GM19099 (cell line): ENCODE results near the gene RCOR1.

Experiments used
- POLR2A ChIP-seq: IDR thresholded peaks from 3 replicates; pipeline ENCODE4 v1.6.1; 2011; ENCODE audit warnings: low read depth; ENCODE audit not compliant: insufficient read length; ENCODE audit errors: extremely low read depth

Gene RCOR1

GRCh38 chr14:102565331-102565887 lies 27.0 kb upstream of the RCOR1 start:
- TF ChIP-seq POLR2A = no peak

GRCh38 chr14:102565959-102566358 lies 26.5 kb upstream of the RCOR1 start:
- no peak for TF ChIP-seq POLR2A

- TF ChIP-seq POLR2A = no peak
Observed at GRCh38 chr14:102568115-102568614, 24.3 kb upstream of the RCOR1 start.

- no peak for TF ChIP-seq POLR2A
Observed at GRCh38 chr14:102570334-102570995, 22.0 kb upstream of the RCOR1 start.

GRCh38 chr14:102571043-102571442 lies 21.4 kb upstream of the RCOR1 start:
- TF ChIP-seq POLR2A = no peak

- TF ChIP-seq POLR2A = no peak
Observed at GRCh38 chr14:102571478-102572042, 20.9 kb upstream of the RCOR1 start.

- no peak for TF ChIP-seq POLR2A
Observed at GRCh38 chr14:102573591-102574046, 18.8 kb upstream of the RCOR1 start.

- TF ChIP-seq POLR2A = no peak
Observed at GRCh38 chr14:102574281-102575159, 17.9 kb upstream of the RCOR1 start.

GRCh38 chr14:102575160-102575845 lies 17.1 kb upstream of the RCOR1 start:
- no peak for TF ChIP-seq POLR2A

GRCh38 chr14:102578821-102579220 lies 13.6 kb upstream of the RCOR1 start:
- TF ChIP-seq POLR2A = no peak

- no peak for TF ChIP-seq POLR2A
Observed at GRCh38 chr14:102579696-102580549, 12.5 kb upstream of the RCOR1 start.

- TF ChIP-seq POLR2A = no peak
Observed at GRCh38 chr14:102580550-102581110, 11.8 kb upstream of the RCOR1 start.

GRCh38 chr14:102581193-102581592 lies 11.3 kb upstream of the RCOR1 start:
- TF ChIP-seq POLR2A = no peak
